ENCODE measurements around the gene C9orf78. TPM values are rescaled to one million over a fixed set of nuclear protein-coding genes. Genes with fewer than 3 reads are reported as not detected.

C9orf78 gene
- total RNA-seq, 1 donor from 2014 or later = 34.6 TPM

DNA sequence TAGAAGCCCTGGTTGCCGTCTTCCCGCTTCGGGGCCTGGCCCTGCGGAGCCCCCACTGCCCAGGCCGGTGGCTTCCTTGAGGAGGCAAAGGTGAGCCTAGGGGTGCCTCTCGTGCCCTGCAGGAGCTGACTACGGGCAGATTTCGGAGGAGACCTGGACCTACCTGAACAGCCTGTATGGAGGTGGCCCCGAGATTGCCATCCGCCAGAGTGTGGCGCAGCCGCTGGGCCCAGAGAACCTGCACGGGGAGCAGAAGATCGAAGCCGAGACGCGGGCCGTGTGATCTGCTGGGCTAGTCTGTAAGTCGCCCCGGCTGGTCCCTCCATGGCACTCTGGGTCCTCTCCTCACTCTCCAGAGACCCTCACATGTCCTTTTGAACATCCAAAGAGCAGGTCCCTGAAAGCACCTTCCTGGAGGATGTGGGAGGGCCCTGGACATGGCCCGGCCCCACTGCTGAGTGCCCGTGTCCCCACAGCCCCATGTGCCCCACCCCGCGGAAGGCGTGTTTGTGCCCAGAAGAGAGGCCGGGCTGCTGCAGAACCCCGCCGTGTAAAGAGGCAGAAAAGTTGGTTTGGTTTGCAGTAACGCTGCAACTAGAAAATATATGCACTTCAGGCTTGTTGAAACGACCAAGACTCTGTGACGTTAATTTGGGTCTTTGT is 45.0 kb upstream of the C9orf78 start:
- Mint-ChIP-seq H3K27me3 (ENCODE audit: low read depth) (no peaks in the 10 kb centered on the region), H3K27ac (ENCODE audit: unreplicated experiment) (no peak overlapping the region), H3K4me3 (no peak overlapping the region), H3K36me3 (ENCODE audit: low read depth) (no peaks in the 10 kb centered on the region), H3K4me1 (peaks cover 13% of the 10 kb centered on the region), H3K9me3 (no peaks in the 10 kb centered on the region)
- DNase-seq (ENCODE audit: low read depth, low spot score) = no peak
- TF ChIP-seq, protein P1, sequence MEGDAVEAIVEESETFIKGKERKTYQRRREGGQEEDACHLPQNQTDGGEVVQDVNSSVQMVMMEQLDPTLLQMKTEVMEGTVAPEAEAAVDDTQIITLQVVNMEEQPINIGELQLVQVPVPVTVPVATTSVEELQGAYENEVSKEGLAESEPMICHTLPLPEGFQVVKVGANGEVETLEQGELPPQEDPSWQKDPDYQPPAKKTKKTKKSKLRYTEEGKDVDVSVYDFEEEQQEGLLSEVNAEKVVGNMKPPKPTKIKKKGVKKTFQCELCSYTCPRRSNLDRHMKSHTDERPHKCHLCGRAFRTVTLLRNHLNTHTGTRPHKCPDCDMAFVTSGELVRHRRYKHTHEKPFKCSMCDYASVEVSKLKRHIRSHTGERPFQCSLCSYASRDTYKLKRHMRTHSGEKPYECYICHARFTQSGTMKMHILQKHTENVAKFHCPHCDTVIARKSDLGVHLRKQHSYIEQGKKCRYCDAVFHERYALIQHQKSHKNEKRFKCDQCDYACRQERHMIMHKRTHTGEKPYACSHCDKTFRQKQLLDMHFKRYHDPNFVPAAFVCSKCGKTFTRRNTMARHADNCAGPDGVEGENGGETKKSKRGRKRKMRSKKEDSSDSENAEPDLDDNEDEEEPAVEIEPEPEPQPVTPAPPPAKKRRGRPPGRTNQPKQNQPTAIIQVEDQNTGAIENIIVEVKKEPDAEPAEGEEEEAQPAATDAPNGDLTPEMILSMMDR (conservative IDR thresholded peaks at IDR 0.05) = no peak

DNA sequence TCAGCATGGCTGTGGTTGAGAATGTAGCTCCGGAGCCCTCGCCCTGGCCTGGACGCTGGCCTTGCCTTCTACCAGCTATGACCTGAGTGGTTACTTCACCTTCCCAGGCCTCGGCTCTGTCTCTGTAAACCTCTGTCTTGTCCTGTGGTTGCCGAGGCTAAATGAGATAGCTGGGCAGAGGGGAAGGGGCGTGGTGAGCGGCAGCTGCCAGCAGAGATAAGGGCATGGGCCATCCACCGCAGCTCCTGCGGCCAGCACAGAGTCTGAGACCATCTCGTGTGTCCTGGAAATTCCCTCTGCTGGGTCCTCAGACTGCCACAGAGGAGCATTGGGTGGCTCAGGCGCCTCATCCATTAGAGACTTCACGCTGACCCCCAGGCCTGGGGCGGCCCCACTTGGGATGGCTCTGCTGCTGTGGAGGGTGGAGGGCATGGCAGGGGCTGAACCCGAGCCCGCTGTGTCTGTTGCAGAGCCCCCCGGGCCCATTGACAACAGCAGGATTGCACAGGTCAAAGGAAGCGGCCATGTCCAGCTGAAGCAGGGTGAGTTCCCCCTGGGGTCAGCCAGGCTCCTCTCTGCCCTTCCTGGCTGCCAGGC is 44.1 kb upstream of the C9orf78 start:
- H3K27me3 Mint-ChIP-seq (ENCODE audit: low read depth) = no peaks in the 10 kb centered on the region
- no peaks in the 10 kb centered on the region for H3K9me3 Mint-ChIP-seq
- H3K36me3 Mint-ChIP-seq (ENCODE audit: low read depth) = no peaks in the 10 kb centered on the region
- H3K27ac Mint-ChIP-seq (ENCODE audit: unreplicated experiment) = no peak overlapping the region
- H3K4me3 Mint-ChIP-seq = no peak overlapping the region
- TF ChIP-seq, protein P1 (conservative IDR thresholded peaks at IDR 0.05) = no peak
- H3K4me1 Mint-ChIP-seq = peaks cover 4% of the 10 kb centered on the region
- DNase-seq (ENCODE audit: low read depth, low spot score) = no peak

DNA sequence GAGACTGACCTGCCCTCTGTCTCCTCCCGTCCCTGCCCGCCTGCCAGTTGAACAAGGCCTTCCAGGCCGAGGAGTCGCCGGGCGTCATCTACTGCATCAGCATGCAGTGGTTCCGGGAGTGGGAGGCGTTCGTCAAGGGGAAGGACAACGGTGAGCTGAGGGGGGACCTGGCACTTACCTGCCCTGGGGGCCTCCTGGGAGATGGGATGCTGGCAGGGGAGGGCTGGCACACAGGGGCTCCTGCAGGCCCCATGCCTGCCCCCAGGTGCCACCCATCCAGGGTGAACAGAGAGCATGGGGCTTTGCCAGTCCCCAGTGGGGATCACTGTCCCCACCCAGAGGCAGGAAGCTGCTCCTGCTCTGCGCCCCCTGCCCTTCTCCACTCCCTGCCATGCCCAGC is 43.2 kb upstream of the C9orf78 start:
- DNase-seq (ENCODE audit: low read depth, low spot score) = no peak
- H3K9me3 Mint-ChIP-seq = no peaks in the 10 kb centered on the region
- no peaks in the 10 kb centered on the region for H3K27me3 Mint-ChIP-seq (ENCODE audit: low read depth)
- no peak overlapping the region for H3K27ac Mint-ChIP-seq (ENCODE audit: unreplicated experiment)
- H3K4me1 Mint-ChIP-seq = no peaks in the 10 kb centered on the region
- TF ChIP-seq, protein P1 (conservative IDR thresholded peaks at IDR 0.05) = no peak
- no peaks in the 10 kb centered on the region for H3K36me3 Mint-ChIP-seq (ENCODE audit: low read depth)
- no peak overlapping the region for H3K4me3 Mint-ChIP-seq

DNA sequence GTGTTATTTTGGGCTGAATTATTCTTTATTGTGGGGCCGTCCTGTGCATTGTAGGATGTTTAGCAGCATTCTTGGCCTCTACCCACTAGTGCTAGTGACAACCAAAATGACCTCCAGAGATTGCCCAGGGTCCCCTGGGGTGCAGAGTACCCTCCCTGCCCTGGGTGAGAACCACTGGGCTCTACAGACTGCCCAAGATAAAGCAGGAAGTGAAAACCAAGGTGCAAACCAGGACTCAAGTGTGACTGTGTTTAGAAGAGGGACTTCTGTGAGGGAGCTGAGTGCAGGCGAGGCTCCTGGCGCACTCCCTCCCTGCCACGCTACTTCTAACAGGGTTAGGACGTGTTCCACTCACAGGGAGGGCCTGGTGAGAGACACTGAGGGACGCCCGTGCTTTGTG is 41.7 kb upstream of the C9orf78 start:
- no peak overlapping the region for H3K4me3 Mint-ChIP-seq
- H3K27ac Mint-ChIP-seq (ENCODE audit: unreplicated experiment) = no peak overlapping the region
- TF ChIP-seq, protein P1 (conservative IDR thresholded peaks at IDR 0.05) = no peak
- no peaks in the 10 kb centered on the region for H3K27me3 Mint-ChIP-seq (ENCODE audit: low read depth)
- DNase-seq (ENCODE audit: low read depth, low spot score) = no peak
- peaks cover 2% of the 10 kb centered on the region for H3K36me3 Mint-ChIP-seq (ENCODE audit: low read depth)
- H3K9me3 Mint-ChIP-seq = no peaks in the 10 kb centered on the region
- H3K4me1 Mint-ChIP-seq = no peaks in the 10 kb centered on the region

DNA sequence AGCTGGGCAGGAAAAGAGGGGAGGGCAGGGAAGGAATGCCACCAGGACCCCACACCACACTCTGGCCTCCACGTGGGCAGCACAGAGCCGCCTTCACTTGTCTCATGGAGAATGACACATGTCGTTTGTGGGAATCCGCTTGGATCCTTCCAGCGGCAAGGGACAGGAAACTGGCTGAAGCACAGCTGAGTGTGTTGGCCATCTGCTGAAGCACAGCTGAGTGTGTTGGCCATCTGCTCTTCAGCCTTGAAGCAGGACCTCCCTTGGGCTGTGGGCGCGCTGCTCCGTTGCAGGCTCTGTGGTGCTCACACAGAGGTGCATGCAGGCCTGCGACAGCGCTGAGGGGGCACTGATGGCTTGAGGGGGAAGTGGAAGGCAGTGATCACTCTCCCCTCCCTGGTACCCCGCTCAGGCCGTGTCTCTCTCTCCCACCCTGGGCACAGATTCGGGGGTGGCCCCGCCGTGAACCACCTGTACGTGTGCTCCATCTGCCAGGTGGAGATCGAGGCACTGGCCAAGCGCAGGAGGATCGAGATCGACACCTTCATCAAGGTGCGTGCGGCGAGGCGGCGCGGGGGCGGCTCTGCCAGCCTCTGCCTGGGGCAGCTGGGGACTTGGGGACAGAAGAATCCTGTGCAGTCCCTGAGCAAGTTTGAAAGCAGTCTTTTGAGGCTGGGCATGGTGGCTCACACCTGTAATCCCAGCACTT is 40.8 kb upstream of the C9orf78 start:
- H3K4me3 Mint-ChIP-seq = no peak overlapping the region
- peaks cover 2% of the 10 kb centered on the region for H3K36me3 Mint-ChIP-seq (ENCODE audit: low read depth)
- no peak overlapping the region for H3K27ac Mint-ChIP-seq (ENCODE audit: unreplicated experiment)

More for the DNA sequence above, 40.8 kb upstream of the C9orf78 start:
- Mint-ChIP-seq H3K9me3 (no peaks in the 10 kb centered on the region), H3K4me1 (peaks cover 6% of the 10 kb centered on the region), H3K27me3 (ENCODE audit: low read depth) (no peaks in the 10 kb centered on the region)
- no peak for DNase-seq (ENCODE audit: low read depth, low spot score)
- TF ChIP-seq, protein P1 (conservative IDR thresholded peaks at IDR 0.05) = no peak
